CD1c-positive myeloid dendritic cell (primary cell): ENCODE measurements around the gene PEX26.
A peak's percentile ranks its signal among the peaks of the same experiment; 100 is the strongest.
"Not testable (repeated sequence)": the region's sequence is repeated elsewhere in the genome, so short reads cannot be mapped to it uniquely, and the experiment has no call there.

ENCODE experiments used
- DNase-seq: peaks from one replicate; pipeline ENCODE4 v3.0.0-alpha.2; 2016; ENCODE audit errors: extremely low spot score

PEX26 gene

GRCh38 chr22:18096823-18097222 is 19.0 kb downstream of the PEX26 start:
- no peak for DNase-seq

GRCh38 chr22:18100781-18101180 is 23.0 kb downstream of the PEX26 start:
- no peak for DNase-seq

GRCh38 chr22:18101536-18101935 is 23.7 kb downstream of the PEX26 start:
- DNase-seq: no peak

- DNase-seq: no peak
Measured at GRCh38 chr22:18103527-18104269, 25.9 kb downstream of the PEX26 start.

- no peak for DNase-seq
Measured at GRCh38 chr22:18104566-18104965, 26.8 kb downstream of the PEX26 start.

GRCh38 chr22:18105981-18106380 is 28.2 kb downstream of the PEX26 start:
- not testable (repeated sequence) for DNase-seq

GRCh38 chr22:18106550-18107341 is 29.0 kb downstream of the PEX26 start:
- not testable (repeated sequence) for DNase-seq

- DNase-seq: no peak
Measured at GRCh38 chr22:18108187-18108586, 30.4 kb downstream of the PEX26 start.

- DNase-seq: no peak
Measured at GRCh38 chr22:18109410-18110193, 31.8 kb downstream of the PEX26 start.

- DNase-seq: peak; percentile 19
Measured at GRCh38 chr22:18110194-18110953, 32.6 kb downstream of the PEX26 start, which contains the start of gene TUBA8. Gene TUBA8, plus strand, starts transcription at chr22:18110809. Its CDS starts 57 bp downstream, at chr22:18110866.

- DNase-seq: no peak
Measured at GRCh38 chr22:18110954-18111758, 33.4 kb downstream of the PEX26 start.

GRCh38 chr22:18111759-18112330 is 34.1 kb downstream of the PEX26 start:
- no peak for DNase-seq

- DNase-seq: no peak
Measured at GRCh38 chr22:18112440-18112839, 34.6 kb downstream of the PEX26 start.

- peak; percentile 23 for DNase-seq
Measured at GRCh38 chr22:18113680-18114394, 36.0 kb downstream of the PEX26 start.

GRCh38 chr22:18114495-18114894 is 36.7 kb downstream of the PEX26 start:
- DNase-seq: no peak

GRCh38 chr22:18114976-18115652 is 37.3 kb downstream of the PEX26 start:
- no peak for DNase-seq

GRCh38 chr22:18115906-18116371 is 38.1 kb downstream of the PEX26 start:
- peak; percentile 14 for DNase-seq

GRCh38 chr22:18116634-18117033 is 38.8 kb downstream of the PEX26 start:
- DNase-seq: no peak
